HepG2 (cell line): ENCODE measurements around the gene SLC16A3. TPM values are rescaled to one million over a fixed set of nuclear protein-coding genes. Genes with fewer than 3 reads are reported as not detected.

ENCODE experiments used
- CC2D1A ChIP-seq: sonication (generic); formaldehyde crosslinking; IDR thresholded peaks from 2 replicates; pipeline ENCODE4 v1.8.1; 2023; ENCODE audit warnings: mild to moderate bottlenecking, missing genetic modification reagents
- CENPX ChIP-seq: sonication (generic); formaldehyde crosslinking; IDR thresholded peaks from 2 replicates; pipeline ENCODE4 v1.9.0; 2021; ENCODE audit warnings: mild to moderate bottlenecking, missing genetic modification reagents, moderate library complexity
- ETV5 ChIP-seq: IDR thresholded peaks from 2 replicates; pipeline ENCODE4 v1.6.1; 2018; ENCODE audit warnings: missing biosample characterization, missing genetic modification reagents, inconsistent platforms, borderline replicate concordance
- MTF1 ChIP-seq: sonication (generic); formaldehyde crosslinking; IDR thresholded peaks from 2 replicates; pipeline ENCODE4 v1.5.0; 2020; ENCODE audit warnings: missing genetic modification reagents
- NFKB2 ChIP-seq: sonication (generic); formaldehyde crosslinking; IDR thresholded peaks from 2 replicates; pipeline ENCODE4 v1.4.0; 2020; ENCODE audit warnings: missing genetic modification reagents, borderline replicate concordance
- RBAK ChIP-seq: sonication (generic); formaldehyde crosslinking; IDR thresholded peaks from 2 replicates; pipeline ENCODE4 v1.5.1; 2020; ENCODE audit warnings: mild to moderate bottlenecking, missing genetic modification reagents
- SAFB2 ChIP-seq: sonication (generic); formaldehyde crosslinking; IDR thresholded peaks from 2 replicates; pipeline ENCODE4 v1.5.1; 2020; ENCODE audit warnings: missing genetic modification reagents, low read depth, mild to moderate bottlenecking, borderline replicate concordance
- ZNF83 ChIP-seq: sonication (generic); formaldehyde crosslinking; IDR thresholded peaks from 2 replicates; pipeline ENCODE4 v1.4.0; 2020; ENCODE audit warnings: missing genetic modification reagents, mild to moderate bottlenecking, borderline replicate concordance
- polyA plus RNA-seq, 8 experiments: library from polyadenylated mRNA; depleted of rRNA in 3 of 8; stranded (reverse) in 7 of 8; unstranded in 1 of 8; fragments of >200 nt; fragmentation: Illumina TruSeq in 4 of 8; extraction: Trizol in 4 of 8; gene quantifications; 2 replicates each; pipeline versions ENCODE4 v1.2.1 to v1.2.3, GENCODE V29; 2011 to 2016; ENCODE audit warnings: low read depth in 4 of 8, missing spikeins in 1 of 8, mixed read lengths in 1 of 8; ENCODE audit not compliant: insufficient read depth in 1 of 8
- total RNA-seq, 5 experiments: library from RNA; depleted of rRNA; stranded (reverse); fragments of >200 nt; fragmentation: Illumina TruSeq; extraction: Trizol; gene quantifications; 2 replicates each; pipeline ENCODE4 v1.2.3, GENCODE V29; 2016; ENCODE audit warnings: low read depth in 1 of 5
- TF ChIP-seq, protein P1 (sequence below): sonication (generic); formaldehyde crosslinking; IDR thresholded peaks from 2 replicates; pipeline ENCODE4 v1.5.1; 2020; ENCODE audit warnings: mild to moderate bottlenecking, missing genetic modification reagents
- TF ChIP-seq, protein P2 (sequence below): sonication (generic); formaldehyde crosslinking; IDR thresholded peaks from 2 replicates; pipeline ENCODE4 v1.4.0; 2020; ENCODE audit warnings: missing genetic modification reagents
- TF ChIP-seq, protein P3 (sequence below): sonication (generic); formaldehyde crosslinking; IDR thresholded peaks from 2 replicates; pipeline ENCODE4 v1.4.0; 2020; ENCODE audit warnings: mild to moderate bottlenecking, low read depth, missing genetic modification reagents
- TF ChIP-seq, protein P4 (sequence below): sonication (generic); formaldehyde crosslinking; IDR thresholded peaks from 2 replicates; pipeline ENCODE4 v1.4.0; 2020; ENCODE audit warnings: missing genetic modification reagents; ENCODE audit errors: not compliant biosample characterization
- TF ChIP-seq, protein P5 (sequence below): sonication (generic); formaldehyde crosslinking; IDR thresholded peaks from 2 replicates; pipeline ENCODE4; 2020; ENCODE audit warnings: missing genetic modification reagents, mild to moderate bottlenecking, borderline replicate concordance
- TF ChIP-seq, protein P6 (sequence below): IDR thresholded peaks from 2 replicates; pipeline ENCODE4 v1.6.1; 2016; ENCODE audit warnings: mild to moderate bottlenecking

The SLC16A3 gene
- total and polyA plus RNA-seq, 2 of the 13 experiments (the other 11 are each of a cell fraction or from before 2014, with no cell fraction given) = 242 to 349 TPM

DNA sequence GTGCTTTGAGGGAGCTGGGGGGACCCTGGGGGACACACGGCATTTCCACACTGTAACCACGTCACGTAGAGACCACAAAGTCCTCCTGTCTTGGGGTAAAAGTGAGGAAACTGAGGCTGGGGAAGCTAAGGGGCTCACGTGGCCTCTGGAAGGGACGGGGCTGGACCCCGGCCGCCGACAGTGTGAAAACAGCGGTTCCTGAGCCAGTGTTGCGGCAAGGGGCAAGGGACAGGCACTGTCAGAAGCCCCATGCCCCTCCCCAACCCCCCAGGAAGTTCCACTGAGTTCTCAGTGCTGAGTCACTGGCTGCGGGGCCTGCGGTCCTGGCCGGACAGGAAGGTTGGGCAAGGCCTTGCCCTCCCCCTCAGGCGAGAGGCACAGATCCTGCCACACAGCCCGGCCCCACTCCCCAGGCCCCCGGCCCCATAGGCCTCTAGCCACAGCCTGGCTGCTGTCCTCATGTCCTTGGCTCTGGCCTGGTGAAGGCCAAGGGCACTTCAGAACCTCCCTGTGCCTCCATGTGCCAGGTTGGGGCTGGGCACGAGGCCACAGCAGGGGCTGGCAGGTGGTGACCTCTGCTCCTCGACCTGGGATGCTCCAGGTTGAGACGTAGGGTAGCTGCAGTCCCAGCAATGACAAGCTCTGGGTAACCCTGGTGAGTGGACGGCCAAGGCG lies 11.2 kb upstream of the SLC16A3 start (continued):
- TF ChIP-seq, protein P1, sequence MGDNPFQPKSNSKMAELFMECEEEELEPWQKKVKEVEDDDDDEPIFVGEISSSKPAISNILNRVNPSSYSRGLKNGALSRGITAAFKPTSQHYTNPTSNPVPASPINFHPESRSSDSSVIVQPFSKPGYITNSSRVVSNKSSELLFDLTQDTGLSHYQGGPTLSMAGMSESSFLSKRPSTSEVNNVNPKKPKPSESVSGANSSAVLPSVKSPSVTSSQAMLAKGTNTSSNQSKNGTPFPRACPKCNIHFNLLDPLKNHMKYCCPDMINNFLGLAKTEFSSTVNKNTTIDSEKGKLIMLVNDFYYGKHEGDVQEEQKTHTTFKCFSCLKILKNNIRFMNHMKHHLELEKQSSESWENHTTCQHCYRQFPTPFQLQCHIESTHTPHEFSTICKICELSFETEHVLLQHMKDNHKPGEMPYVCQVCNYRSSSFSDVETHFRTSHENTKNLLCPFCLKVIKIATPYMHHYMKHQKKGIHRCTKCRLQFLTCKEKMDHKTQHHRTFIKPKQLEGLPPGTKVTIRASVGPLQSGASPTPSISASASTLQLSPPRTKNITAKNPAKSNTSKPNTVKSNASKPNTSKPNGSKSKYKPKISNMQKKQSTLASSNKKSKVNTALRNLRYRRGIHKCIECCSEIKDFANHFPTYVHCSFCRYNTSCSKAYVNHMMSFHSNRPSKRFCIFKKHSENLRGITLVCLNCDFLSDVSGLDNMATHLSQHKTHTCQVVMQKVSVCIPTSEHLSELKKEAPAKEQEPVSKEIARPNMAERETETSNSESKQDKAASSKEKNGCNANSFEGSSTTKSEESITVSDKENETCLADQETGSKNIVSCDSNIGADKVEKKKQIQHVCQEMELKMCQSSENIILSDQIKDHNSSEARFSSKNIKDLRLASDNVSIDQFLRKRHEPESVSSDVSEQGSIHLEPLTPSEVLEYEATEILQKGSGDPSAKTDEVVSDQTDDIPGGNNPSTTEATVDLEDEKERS = no peak
- no peak for TF ChIP-seq CENPX (CRISPR knock-in tag)
- TF ChIP-seq, protein P2, sequence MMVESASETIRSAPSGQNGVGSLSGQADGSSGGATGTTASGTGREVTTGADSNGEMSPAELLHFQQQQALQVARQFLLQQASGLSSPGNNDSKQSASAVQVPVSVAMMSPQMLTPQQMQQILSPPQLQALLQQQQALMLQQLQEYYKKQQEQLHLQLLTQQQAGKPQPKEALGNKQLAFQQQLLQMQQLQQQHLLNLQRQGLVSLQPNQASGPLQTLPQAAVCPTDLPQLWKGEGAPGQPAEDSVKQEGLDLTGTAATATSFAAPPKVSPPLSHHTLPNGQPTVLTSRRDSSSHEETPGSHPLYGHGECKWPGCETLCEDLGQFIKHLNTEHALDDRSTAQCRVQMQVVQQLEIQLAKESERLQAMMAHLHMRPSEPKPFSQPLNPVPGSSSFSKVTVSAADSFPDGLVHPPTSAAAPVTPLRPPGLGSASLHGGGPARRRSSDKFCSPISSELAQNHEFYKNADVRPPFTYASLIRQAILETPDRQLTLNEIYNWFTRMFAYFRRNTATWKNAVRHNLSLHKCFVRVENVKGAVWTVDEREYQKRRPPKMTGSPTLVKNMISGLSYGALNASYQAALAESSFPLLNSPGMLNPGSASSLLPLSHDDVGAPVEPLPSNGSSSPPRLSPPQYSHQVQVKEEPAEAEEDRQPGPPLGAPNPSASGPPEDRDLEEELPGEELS (CRISPR knock-in tag) = peak; percentile 64
- peak; percentile 91 for TF ChIP-seq NFKB2 (CRISPR knock-in tag)
- TF ChIP-seq, protein P3, sequence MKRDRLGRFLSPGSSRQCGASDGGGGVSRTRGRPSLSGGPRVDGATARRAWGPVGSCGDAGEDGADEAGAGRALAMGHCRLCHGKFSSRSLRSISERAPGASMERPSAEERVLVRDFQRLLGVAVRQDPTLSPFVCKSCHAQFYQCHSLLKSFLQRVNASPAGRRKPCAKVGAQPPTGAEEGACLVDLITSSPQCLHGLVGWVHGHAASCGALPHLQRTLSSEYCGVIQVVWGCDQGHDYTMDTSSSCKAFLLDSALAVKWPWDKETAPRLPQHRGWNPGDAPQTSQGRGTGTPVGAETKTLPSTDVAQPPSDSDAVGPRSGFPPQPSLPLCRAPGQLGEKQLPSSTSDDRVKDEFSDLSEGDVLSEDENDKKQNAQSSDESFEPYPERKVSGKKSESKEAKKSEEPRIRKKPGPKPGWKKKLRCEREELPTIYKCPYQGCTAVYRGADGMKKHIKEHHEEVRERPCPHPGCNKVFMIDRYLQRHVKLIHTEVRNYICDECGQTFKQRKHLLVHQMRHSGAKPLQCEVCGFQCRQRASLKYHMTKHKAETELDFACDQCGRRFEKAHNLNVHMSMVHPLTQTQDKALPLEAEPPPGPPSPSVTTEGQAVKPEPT (CRISPR knock-in tag) = 0 out of 2 replicates have a peak, but pooled peaks have one; percentile 63
- TF ChIP-seq RBAK (CRISPR knock-in tag) = no peak
- TF ChIP-seq ZNF83 (CRISPR knock-in tag) = no peak
- peak; percentile 62; the same call in 1 of the 2 replicates for TF ChIP-seq MTF1 (CRISPR knock-in tag)
- no peak for TF ChIP-seq CC2D1A (CRISPR knock-in tag)
- TF ChIP-seq, protein P4, sequence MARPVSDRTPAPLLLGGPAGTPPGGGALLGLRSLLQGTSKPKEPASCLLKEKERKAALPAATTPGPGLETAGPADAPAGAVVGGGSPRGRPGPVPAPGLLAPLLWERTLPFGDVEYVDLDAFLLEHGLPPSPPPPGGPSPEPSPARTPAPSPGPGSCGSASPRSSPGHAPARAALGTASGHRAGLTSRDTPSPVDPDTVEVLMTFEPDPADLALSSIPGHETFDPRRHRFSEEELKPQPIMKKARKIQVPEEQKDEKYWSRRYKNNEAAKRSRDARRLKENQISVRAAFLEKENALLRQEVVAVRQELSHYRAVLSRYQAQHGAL = no peak
- TF ChIP-seq, protein P5, sequence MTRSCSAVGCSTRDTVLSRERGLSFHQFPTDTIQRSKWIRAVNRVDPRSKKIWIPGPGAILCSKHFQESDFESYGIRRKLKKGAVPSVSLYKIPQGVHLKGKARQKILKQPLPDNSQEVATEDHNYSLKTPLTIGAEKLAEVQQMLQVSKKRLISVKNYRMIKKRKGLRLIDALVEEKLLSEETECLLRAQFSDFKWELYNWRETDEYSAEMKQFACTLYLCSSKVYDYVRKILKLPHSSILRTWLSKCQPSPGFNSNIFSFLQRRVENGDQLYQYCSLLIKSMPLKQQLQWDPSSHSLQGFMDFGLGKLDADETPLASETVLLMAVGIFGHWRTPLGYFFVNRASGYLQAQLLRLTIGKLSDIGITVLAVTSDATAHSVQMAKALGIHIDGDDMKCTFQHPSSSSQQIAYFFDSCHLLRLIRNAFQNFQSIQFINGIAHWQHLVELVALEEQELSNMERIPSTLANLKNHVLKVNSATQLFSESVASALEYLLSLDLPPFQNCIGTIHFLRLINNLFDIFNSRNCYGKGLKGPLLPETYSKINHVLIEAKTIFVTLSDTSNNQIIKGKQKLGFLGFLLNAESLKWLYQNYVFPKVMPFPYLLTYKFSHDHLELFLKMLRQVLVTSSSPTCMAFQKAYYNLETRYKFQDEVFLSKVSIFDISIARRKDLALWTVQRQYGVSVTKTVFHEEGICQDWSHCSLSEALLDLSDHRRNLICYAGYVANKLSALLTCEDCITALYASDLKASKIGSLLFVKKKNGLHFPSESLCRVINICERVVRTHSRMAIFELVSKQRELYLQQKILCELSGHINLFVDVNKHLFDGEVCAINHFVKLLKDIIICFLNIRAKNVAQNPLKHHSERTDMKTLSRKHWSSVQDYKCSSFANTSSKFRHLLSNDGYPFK (CRISPR knock-in tag) = peak; percentile 43
- TF ChIP-seq SAFB2 (CRISPR knock-in tag) = no peak
- TF ChIP-seq, protein P6, sequence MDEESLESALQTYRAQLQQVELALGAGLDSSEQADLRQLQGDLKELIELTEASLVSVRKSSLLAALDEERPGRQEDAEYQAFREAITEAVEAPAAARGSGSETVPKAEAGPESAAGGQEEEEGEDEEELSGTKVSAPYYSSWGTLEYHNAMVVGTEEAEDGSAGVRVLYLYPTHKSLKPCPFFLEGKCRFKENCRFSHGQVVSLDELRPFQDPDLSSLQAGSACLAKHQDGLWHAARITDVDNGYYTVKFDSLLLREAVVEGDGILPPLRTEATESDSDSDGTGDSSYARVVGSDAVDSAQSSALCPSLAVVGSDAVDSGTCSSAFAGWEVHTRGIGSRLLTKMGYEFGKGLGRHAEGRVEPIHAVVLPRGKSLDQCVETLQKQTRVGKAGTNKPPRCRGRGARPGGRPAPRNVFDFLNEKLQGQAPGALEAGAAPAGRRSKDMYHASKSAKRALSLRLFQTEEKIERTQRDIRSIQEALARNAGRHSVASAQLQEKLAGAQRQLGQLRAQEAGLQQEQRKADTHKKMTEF (CRISPR knock-in tag) = peak; percentile 83
- peak; percentile 98 for TF ChIP-seq ETV5 (CRISPR knock-in tag)
